Activated naive CD4-positive, alpha-beta T cell treated with anti-CD3 and anti-CD28 coated beads, Interleukin-2, amount 10 ng/mL, durations not matched to agents 7 days and 5 days (primary cell): ENCODE results near the gene MICALL2.

Experiments used
- CTCF ChIA-PET: fragments of 350-600 bp; sonication (Branson Sonifier 250); formaldehyde crosslinking; loops from one replicate; lab custom pipeline; 2021; ENCODE audit warnings: antibody characterized with exemption; lab: Charles Lee
- DNase-seq: peaks from one replicate; pipeline ENCODE4 v3.0.0-alpha.2; 2020
- H3K27ac Mint-ChIP-seq: one replicate; pipeline ENCODE4 v1.8.0; 2021; ENCODE audit warnings: mild to moderate bottlenecking, moderate library complexity, mixed read lengths
- H3K27me3 Mint-ChIP-seq: one replicate; pipeline ENCODE4 v1.8.0; 2021; ENCODE audit warnings: mild to moderate bottlenecking, mixed read lengths
- H3K36me3 Mint-ChIP-seq: one replicate; pipeline ENCODE4 v1.8.0; 2021; ENCODE audit warnings: mixed read lengths
- H3K4me1 Mint-ChIP-seq: one replicate; pipeline ENCODE4 v1.8.0; 2021; ENCODE audit warnings: mixed read lengths
- H3K4me3 Mint-ChIP-seq: one replicate; pipeline ENCODE4 v1.8.0; 2021; ENCODE audit warnings: mild to moderate bottlenecking, moderate library complexity, mixed read lengths
- H3K9me3 Mint-ChIP-seq: one replicate; pipeline ENCODE4 v1.8.0; 2021; ENCODE audit warnings: mixed read lengths

Gene MICALL2

DNA sequence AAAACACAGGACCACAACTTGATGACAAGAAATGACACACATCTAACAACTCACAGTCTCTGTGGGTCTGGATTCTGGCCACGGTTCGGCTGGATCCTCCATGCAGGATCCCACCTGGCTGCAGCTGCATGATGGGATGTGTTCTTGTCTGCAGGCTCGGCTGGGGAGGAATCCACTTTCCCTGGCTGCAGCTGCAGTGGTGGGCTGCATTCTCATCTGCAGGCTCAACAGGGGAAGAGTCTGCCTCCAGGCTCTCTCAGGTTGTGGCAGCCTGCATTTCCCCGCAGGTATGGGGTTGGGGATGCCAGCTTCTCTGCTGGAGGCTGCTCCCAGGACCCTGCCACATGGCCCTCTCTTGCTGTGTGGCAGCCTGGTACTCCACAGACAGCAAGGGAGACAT is 64.9 kb downstream of the MICALL2 start:
- H3K27me3 Mint-ChIP-seq: peaks cover 27% of the 10 kb centered on the region
- CTCF ChIA-PET: no interaction called here
- H3K36me3 Mint-ChIP-seq: no peaks in the 10 kb centered on the region
- H3K27ac Mint-ChIP-seq: no peak overlapping the region
- no peak overlapping the region for H3K4me3 Mint-ChIP-seq
- DNase-seq: no peak
- no peaks in the 10 kb centered on the region for H3K4me1 Mint-ChIP-seq
- peaks cover 8% of the 10 kb centered on the region for H3K9me3 Mint-ChIP-seq

DNA sequence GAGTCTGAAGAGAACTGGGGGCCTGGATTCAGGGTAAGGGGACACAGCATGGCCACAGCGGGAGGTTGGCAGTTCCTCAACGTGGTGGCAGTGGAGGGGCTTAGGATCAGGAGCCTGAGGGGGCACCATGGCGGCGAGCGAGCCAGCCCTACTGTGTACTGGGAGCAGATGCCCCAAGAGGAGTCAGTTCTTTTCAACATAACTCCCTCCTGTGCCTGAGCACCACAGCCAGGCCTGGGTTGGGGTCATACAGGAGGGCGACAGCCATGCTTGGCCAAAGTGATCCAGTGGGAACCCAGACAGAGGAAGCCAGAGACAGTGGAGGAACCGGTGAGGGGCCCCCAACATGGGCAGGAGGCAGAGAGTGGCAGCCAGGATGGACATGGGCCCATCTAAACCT is 65.8 kb downstream of the MICALL2 start:
- no peaks in the 10 kb centered on the region for H3K4me1 Mint-ChIP-seq
- peaks cover 8% of the 10 kb centered on the region for H3K9me3 Mint-ChIP-seq
- no peak overlapping the region for H3K4me3 Mint-ChIP-seq
- CTCF ChIA-PET: no interaction called here
- H3K27ac Mint-ChIP-seq: no peak overlapping the region
- H3K36me3 Mint-ChIP-seq: no peaks in the 10 kb centered on the region
- H3K27me3 Mint-ChIP-seq: peaks cover 27% of the 10 kb centered on the region
- no peak for DNase-seq

DNA sequence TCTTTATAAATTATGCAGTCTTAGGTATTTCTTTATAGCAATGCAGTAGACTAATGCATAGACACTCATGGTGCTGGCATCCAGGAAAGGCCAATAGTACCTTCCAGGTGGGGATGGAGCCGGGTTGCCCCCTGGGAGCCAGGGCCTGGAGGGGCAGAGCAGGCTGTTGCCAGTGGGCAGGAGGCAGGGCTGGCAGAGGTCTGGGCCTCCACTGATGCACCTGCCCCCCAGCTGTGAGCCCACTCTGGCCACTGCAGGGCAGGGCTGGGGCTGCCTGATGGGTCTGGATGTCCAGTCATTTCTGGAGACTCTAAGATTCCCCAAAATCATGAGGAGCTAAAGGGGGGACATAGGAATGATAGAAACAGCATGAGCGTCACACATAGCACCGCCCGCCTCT is 66.7 kb downstream of the MICALL2 start:
- Mint-ChIP-seq H3K27me3 (peaks cover 32% of the 10 kb centered on the region), H3K9me3 (peaks cover 8% of the 10 kb centered on the region), H3K27ac (no peak overlapping the region), H3K4me1 (no peaks in the 10 kb centered on the region), H3K4me3 (no peak overlapping the region), H3K36me3 (no peaks in the 10 kb centered on the region)
- CTCF ChIA-PET: no interaction called here
- no peak for DNase-seq

DNA sequence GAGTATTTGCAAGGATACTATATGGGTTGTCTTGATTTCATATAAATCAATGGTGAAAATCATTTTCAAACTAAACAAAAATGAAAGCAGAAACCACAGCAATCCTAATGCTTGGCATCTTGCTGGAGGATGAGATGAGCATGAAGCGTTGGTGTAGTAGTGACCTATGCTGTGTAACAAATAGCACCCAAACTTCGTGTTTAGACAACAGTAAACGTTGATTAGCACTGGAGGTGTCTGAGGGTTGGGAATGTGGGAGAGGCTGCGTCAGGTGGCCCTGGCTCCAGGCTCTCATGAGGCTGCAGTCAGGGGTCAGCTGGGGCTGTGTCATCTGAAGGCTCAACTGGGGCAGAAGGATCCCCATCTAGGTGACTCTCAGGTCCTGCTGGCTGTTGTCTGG is 67.8 kb downstream of the MICALL2 start:
- DNase-seq: no peak
- CTCF ChIA-PET: no interaction called here

DNA sequence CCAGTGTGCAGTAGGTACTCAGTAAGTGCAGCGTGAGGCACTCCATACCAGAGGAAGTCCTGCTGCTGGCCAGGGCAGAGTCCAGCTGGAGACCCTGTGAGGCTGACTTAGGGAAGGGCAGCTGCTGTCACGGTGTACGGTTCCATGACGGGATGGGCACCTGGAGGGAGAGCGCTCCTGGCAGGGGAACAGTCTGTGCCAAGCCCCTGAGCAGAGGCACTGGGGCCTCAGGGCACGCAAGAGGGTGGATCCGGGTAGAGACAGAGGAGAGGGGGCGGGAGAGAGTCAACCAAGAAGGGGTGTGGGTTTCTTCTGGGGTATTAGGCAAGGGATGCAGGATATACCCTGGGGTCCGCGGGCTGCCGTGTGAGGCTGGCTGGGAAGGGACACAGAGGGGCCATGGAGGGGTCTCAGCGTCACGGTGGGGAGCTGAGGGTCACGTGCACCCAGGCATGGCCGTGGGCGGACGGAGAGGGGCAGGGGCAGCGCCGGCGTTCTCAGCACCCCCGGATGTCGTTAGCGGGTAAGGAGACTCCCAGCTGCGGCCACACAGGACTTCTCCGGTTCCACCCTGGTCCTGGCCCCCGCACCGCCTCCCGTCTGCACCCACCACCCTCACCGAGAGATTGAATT is 70.5 kb downstream of the MICALL2 start:
- DNase-seq: no peak
- H3K4me3 Mint-ChIP-seq: no peak overlapping the region
- H3K27me3 Mint-ChIP-seq: peaks cover 46% of the 10 kb centered on the region
- no peaks in the 10 kb centered on the region for H3K4me1 Mint-ChIP-seq
- H3K36me3 Mint-ChIP-seq: no peaks in the 10 kb centered on the region
- no peak overlapping the region for H3K27ac Mint-ChIP-seq
- H3K9me3 Mint-ChIP-seq: peaks cover 6% of the 10 kb centered on the region
- CTCF ChIA-PET: no interaction called here

More for the DNA sequence above, 67.8 kb downstream of the MICALL2 start:
- H3K4me1 Mint-ChIP-seq: no peaks in the 10 kb centered on the region
- H3K27ac Mint-ChIP-seq: no peak overlapping the region
- H3K9me3 Mint-ChIP-seq: peaks cover 8% of the 10 kb centered on the region
- no peaks in the 10 kb centered on the region for H3K36me3 Mint-ChIP-seq
- H3K4me3 Mint-ChIP-seq: no peak overlapping the region
- H3K27me3 Mint-ChIP-seq: peaks cover 32% of the 10 kb centered on the region

DNA sequence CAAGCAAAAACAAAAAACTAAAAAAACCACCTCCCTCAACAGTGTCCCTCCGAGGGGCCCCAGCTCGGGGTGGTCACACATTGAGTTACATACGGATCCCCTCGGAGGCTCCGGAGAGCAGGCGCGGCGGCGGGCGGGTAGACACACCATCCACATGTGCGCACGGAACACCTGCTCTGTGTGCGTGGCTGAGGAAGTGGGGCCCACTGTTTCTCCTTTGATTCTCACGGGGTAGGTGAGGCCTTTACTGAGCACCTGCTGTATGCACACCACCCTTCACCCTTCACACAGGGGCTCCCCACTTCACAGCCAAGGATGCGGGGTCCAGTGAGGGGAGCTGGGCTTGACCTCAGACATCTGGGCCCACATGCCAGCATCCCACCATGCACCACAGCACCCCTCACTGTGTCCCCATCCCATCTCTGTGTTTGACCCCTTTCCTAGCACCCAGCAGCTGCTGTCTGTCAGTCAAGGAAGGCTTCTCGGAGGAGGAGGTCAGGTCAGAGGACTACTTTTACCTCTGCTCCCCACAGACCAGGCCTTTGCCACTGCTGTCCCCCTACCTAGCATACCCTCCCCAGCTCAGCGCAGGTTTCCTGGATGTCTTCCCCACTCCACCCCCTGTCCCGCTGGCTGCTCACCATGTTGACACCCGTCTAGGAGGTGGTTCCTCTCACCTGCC is 71.1 kb downstream of the MICALL2 start:
- Mint-ChIP-seq H3K27me3 (peaks cover 46% of the 10 kb centered on the region), H3K36me3 (no peaks in the 10 kb centered on the region), H3K4me3 (no peak overlapping the region), H3K9me3 (peaks cover 6% of the 10 kb centered on the region), H3K4me1 (no peaks in the 10 kb centered on the region), H3K27ac (no peak overlapping the region)
- CTCF ChIA-PET: no interaction called here
- no peak for DNase-seq

DNA sequence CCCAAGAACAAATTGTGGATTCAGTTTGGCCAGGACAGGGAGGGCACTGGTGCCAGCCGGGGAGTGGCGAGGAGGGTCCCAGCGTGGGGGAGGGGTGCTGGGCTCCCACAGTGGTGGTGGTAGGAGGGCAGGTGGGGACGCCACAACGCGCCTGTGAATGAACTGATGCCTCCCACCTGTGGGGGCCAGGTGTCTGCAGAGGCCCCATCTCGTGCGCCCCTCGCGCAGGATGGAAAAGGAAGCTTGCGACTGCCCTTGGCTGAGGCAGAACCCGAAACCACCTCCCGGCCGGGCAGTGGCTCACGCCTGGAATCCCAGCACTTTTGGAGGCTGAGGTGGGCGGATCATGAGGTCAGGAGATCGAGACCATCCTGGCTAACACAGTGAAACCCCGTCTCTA is 72.0 kb downstream of the MICALL2 start:
- Mint-ChIP-seq H3K27ac (no peak overlapping the region), H3K9me3 (peaks cover 5% of the 10 kb centered on the region), H3K4me3 (no peak overlapping the region), H3K4me1 (no peaks in the 10 kb centered on the region), H3K27me3 (peaks cover 45% of the 10 kb centered on the region), H3K36me3 (no peaks in the 10 kb centered on the region)
- DNase-seq: no peak
- CTCF ChIA-PET: no interaction called here

DNA sequence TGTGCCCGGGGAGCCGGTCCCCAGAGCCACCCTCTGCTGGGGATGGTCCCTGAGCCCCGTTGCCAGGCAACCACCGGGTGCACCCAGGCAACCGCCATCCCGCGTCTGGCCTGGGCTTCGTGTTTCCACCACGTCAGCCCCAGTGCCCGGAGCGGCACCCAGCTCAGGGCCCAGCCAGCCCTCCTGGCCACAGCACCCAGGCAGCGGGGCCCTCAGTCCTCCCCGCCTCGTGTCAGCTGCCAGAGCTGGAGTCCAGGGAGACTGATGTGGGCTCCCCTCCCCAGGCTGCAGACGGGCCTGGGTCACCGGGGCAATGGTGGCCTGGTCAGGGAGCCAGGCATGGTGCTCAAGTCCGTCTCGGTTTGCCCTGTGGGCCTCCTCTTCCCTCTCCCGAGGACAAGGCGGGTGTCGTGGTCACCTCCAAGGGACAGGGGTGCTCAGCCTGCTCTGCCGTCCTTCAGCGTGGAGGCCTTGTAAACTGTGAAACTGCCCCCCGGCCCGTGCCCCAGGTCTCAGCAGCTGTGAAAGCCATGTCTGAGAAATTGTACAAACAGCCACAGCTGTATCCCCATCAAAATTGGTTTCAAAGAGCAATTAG is 72.5 kb downstream of the MICALL2 start:
- Mint-ChIP-seq H3K27me3 (peaks cover 40% of the 10 kb centered on the region), H3K27ac (no peak overlapping the region), H3K4me3 (no peak overlapping the region), H3K36me3 (no peaks in the 10 kb centered on the region), H3K9me3 (peaks cover 4% of the 10 kb centered on the region), H3K4me1 (no peaks in the 10 kb centered on the region)
- CTCF ChIA-PET: interaction anchor here (0.7 kb wide), 1 partner anchor 46 kb away, joined by 3 read pairs; no protein-coding TSS in a partner anchor
- DNase-seq: no peak

DNA sequence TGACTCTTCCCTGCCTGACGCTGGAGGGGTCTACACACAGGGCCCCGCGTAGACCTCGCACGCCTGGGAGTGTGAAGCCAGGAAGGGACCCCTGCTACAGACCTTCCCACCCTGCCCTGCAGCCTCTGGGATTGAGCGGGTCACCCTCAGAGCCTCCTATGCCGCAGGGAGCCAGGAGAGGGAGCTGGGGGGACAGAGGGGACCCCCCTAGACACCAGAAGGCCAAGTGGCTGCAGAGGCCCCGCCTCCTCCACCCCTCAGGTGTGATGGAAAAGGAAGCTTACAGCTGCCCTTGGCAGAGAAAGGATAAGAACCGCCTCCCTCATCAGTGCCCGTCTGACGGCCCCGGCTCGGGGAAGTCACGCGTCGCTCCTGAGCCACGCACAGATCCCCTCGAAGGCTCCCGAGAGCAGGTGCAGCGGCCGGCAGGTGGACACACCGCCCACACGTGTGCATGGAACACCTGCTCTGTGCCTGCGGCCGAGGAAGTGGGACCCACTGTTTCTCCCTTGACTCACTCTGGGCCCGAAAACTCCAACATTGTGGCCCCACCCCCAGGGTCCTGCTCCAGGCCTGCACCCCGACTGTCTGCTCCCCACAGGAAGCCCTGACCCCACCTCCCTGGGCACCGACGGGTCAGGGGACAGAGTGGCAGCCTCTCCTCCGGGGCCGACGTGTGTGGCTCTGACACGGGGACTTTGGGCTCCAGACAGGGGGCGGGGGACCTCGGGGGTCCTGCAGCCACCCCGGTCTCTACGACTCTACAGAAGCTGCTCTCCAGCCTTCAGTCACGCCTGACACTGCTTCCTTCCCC is 73.3 kb downstream of the MICALL2 start:
- no peak overlapping the region for H3K27ac Mint-ChIP-seq

DNA sequence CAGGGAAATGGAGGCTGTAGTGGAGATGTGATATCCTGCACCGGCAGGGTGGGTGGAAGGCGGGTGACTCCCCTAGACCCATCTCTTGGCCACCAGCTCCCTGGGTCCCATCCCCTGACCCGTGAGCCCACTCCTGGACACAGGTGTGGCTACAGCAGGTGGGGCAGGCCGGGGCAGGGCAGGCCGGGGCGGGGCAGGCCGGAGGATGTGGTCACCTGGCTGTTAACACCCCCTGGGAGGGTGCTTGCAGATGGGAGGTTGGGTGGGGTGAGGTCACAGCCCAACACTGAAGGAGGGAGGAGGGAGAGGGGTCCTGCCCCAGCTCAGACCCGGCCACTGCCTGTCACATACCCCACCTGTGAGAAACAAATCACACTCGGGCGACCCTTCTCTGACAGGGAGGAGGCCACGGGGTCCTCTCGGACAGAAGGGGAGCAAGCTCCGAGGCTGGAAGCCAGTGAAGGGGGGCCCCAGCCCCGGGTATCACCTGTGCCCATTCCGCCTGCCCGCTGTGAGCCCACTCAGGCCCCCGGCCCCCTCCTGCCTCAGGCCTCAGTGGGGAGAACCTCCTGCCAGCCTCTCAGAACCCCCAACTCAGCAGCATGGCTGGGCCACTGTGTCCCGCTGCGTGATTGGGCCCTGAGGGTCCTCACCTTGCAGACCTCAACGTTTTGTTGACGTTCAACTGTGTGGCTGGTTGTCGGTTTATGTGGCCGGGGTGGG is 74.0 kb downstream of the MICALL2 start:
- Mint-ChIP-seq H3K27ac (no peak overlapping the region), H3K4me1 (no peaks in the 10 kb centered on the region), H3K36me3 (no peaks in the 10 kb centered on the region), H3K9me3 (no peaks in the 10 kb centered on the region), H3K27me3 (peaks cover 29% of the 10 kb centered on the region), H3K4me3 (no peak overlapping the region)
- CTCF ChIA-PET: no interaction called here
- DNase-seq: no peak

More for the DNA sequence above, 73.3 kb downstream of the MICALL2 start:
- no peak for DNase-seq
- peaks cover 37% of the 10 kb centered on the region for H3K27me3 Mint-ChIP-seq
- no peak overlapping the region for H3K4me3 Mint-ChIP-seq
- H3K36me3 Mint-ChIP-seq: no peaks in the 10 kb centered on the region
- no peaks in the 10 kb centered on the region for H3K4me1 Mint-ChIP-seq
- CTCF ChIA-PET: interaction anchor here (0.7 kb wide), 1 partner anchor 47 kb away, joined by 3 read pairs; no protein-coding TSS in a partner anchor
- no peaks in the 10 kb centered on the region for H3K9me3 Mint-ChIP-seq
